Skin epidermis (tissue), 12 donors: Measurements from ENCODE around the gene EVA1C.
A peak's percentile ranks its signal among the peaks of the same experiment; 100 is the strongest.
"Not testable (repeated sequence)": the region's sequence is repeated elsewhere in the genome, so short reads cannot be mapped to it uniquely, and the experiment has no call there.

Experiments
- H3K27ac ChIP-seq, 21 experiments: fragments of 200-600 bp; sonication (generic) in 11 of 21; one replicate each; pipeline ENCODE4 v1.5.0; 2020; ENCODE audit warnings: mild to moderate bottlenecking in 3 of 21, inconsistent platforms in 2 of 21, moderate library complexity in 2 of 21
- H3K4me3 ChIP-seq, 7 experiments: fragments of 200-600 bp; sonication (generic) in 2 of 7; one replicate each; pipeline ENCODE4 v1.5.0; 2020; ENCODE audit warnings: inconsistent platforms in 2 of 7, mild to moderate bottlenecking in 2 of 7, moderate library complexity in 1 of 7

EVA1C gene

GRCh38 chr21:32388306-32388705 is 24.2 kb upstream of the EVA1C start:
- no peak overlapping the region for H3K4me3 ChIP-seq
- H3K27ac ChIP-seq = no peak overlapping the region

- Histone ChIP-seq H3K4me3 (no peak overlapping the region), H3K27ac (no peak overlapping the region)
Measured at GRCh38 chr21:32389337-32390015, 23.0 kb upstream of the EVA1C start.

GRCh38 chr21:32390537-32391224 is 21.8 kb upstream of the EVA1C start:
- not testable (repeated sequence) for H3K27ac ChIP-seq, H3K4me3 ChIP-seq

- H3K27ac ChIP-seq = no peak overlapping the region
- peak overlapping the region in 6 of 7 experiments; percentile 83 to 100 (median 98) for H3K4me3 ChIP-seq
Measured at GRCh38 chr21:32391755-32392154, 20.8 kb upstream of the EVA1C start.

GRCh38 chr21:32392299-32392879 is 20.1 kb upstream of the EVA1C start:
- Histone ChIP-seq H3K4me3 (peak overlapping the region; percentile 83 to 100 (median 97)), H3K27ac (peak overlapping the region in 19 of 21 experiments; percentile 14 to 93 (median 84))

- Histone ChIP-seq H3K4me3 (peak within 1 kb of the TSS; percentile 83 to 100 (median 97)), H3K27ac (peak within 1 kb of the TSS; percentile 60 to 93 (median 87))
Measured at GRCh38 chr21:32392880-32393676, 19.4 kb upstream of the EVA1C start, which contains the start of gene URB1. Gene URB1 (minus strand): TSS chr21:32393012. CDS start chr21:32392910, 102 bp downstream.

GRCh38 chr21:32393677-32394001 is 18.9 kb upstream of the EVA1C start:
- peak overlapping the region in 19 of 21 experiments; percentile 60 to 93 (median 87) for H3K27ac ChIP-seq
- H3K4me3 ChIP-seq = peak overlapping the region; percentile 83 to 100 (median 97)

GRCh38 chr21:32403201-32403777 is 9.2 kb upstream of the EVA1C start:
- Histone ChIP-seq H3K4me3 (no peak overlapping the region), H3K27ac (no peak overlapping the region)

- Histone ChIP-seq H3K27ac (peak overlapping the region in 1 of 21 experiments; percentile 25), H3K4me3 (no peak overlapping the region)
Measured at GRCh38 chr21:32406405-32406804, 6.1 kb upstream of the EVA1C start.

GRCh38 chr21:32410291-32410690 is 2.2 kb upstream of the EVA1C start:
- Histone ChIP-seq H3K4me3 (no peak overlapping the region), H3K27ac (peak overlapping the region in 6 of 21 experiments; percentile 95 to 98 (median 98))

- peak overlapping the region in 2 of 7 experiments; percentile 62 to 64 for H3K4me3 ChIP-seq
- peak overlapping the region in 19 of 21 experiments; percentile 72 to 98 (median 91) for H3K27ac ChIP-seq
Measured at GRCh38 chr21:32410916-32411315, 1.6 kb upstream of the EVA1C start.

- Histone ChIP-seq H3K27ac (peak overlapping the region; percentile 72 to 98 (median 91)), H3K4me3 (peak overlapping the region; percentile 41 to 75 (median 62))
Measured at GRCh38 chr21:32411350-32412161, 950 bp upstream of the EVA1C start.

- peak overlapping the region; percentile 41 to 75 (median 62) for H3K4me3 ChIP-seq
- peak overlapping the region in 20 of 21 experiments; percentile 79 to 98 (median 92) for H3K27ac ChIP-seq
Measured at GRCh38 chr21:32413015-32413504, 554 bp downstream of the EVA1C start.

- Histone ChIP-seq H3K27ac (peak overlapping the region in 14 of 21 experiments; percentile 86 to 98 (median 94)), H3K4me3 (peak overlapping the region in 6 of 7 experiments; percentile 41 to 75 (median 62))
Measured at GRCh38 chr21:32413697-32414578, 1.4 kb downstream of the EVA1C start.

- peak overlapping the region in 1 of 7 experiments; percentile 64 for H3K4me3 ChIP-seq
- H3K27ac ChIP-seq = peak overlapping the region in 7 of 21 experiments; percentile 4 to 98 (median 95)
Measured at GRCh38 chr21:32414579-32415358, 2.3 kb downstream of the EVA1C start.
